ENCODE measurements around the gene TIMP2.

DNA sequence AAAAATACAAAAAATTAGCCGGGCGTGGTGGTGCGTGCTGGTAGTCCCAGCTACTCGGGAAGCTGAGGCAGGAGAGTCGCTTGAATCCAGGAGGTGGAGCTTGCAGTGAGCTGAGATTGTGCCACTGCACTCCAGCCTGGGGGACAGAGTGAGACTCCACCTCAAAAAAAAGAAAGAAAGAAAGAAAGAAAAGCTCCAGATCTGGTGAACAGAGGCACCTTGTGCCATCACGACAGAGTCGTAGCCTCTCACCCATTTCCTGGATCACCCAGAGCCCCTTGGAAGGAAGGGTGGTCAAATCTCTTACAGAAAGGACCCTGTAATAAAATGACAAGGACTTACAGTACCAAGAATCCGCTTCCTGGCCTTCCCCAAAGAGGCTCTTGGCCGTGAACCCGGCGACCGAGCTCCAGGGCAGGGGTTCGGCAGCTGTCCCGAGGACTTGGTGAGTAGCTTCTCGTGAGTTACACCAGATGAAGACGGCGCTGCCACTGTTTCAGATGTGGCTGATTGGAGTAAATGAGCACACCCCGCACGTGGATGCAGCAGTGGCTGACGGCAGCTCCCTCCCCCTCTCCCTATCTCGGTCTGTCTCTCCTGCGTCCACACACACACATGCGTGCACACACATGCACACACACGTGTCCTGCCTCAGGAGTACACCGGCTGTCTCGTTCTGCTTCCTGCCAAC, 41.1 kb upstream of the TIMP2 start:
- TF ChIP-seq EZH2 (IDR thresholded peaks at IDR 0.05; ENCODE audit: insufficient read depth, poor library complexity, severe bottlenecking) (no peak), EZH2phosphoT487 (IDR thresholded peaks at IDR 0.05; ENCODE audit: insufficient read depth, low read depth) (no peak)

All from GM23248 (cell line).